MCF 10A (cell line): ENCODE data around the gene ANKH. TPM values are rescaled to one million over a fixed set of nuclear protein-coding genes. Genes with fewer than 3 reads are reported as not detected.

Source experiments
- BruUV-seq: library from RNA; stranded (reverse); fragments of 400-500 nt; replicated peaks from 2 replicates; lab custom pipeline; 2021; lab: Mats Ljungman, UMichigan
- CTCF ChIA-PET: fragments of 300-600 bp; sonication (Branson Sonifier 250); formaldehyde crosslinking; extraction: SDS; loops from one replicate; lab custom pipeline; 2021; ENCODE audit warnings: antibody characterized with exemption, inconsistent platforms; lab: Yijun Ruan, JAX
- POLR2A ChIA-PET: fragments of 300-600, 350-650 bp; sonication (Branson Sonifier 250); formaldehyde crosslinking; extraction: SDS; loops from one replicate; lab custom pipeline; 2020; ENCODE audit warnings: antibody characterized with exemption, inconsistent platforms; lab: Yijun Ruan, JAX
- DNase-seq: peaks from one replicate; pipeline ENCODE4 v3.0.0-alpha.2; 2018; ENCODE audit not compliant: unreplicated experiment
- H3K27ac Mint-ChIP-seq: one replicate; pipeline ENCODE4 v1.8.0; 2022; ENCODE audit warnings: mild to moderate bottlenecking, low read depth, mixed read lengths; ENCODE audit not compliant: unreplicated experiment
- H3K27me3 Mint-ChIP-seq: one replicate; pipeline ENCODE4 v1.8.0; 2022; ENCODE audit warnings: mixed read lengths; ENCODE audit not compliant: insufficient read depth, unreplicated experiment
- H3K36me3 Mint-ChIP-seq: one replicate; pipeline ENCODE4 v1.8.0; 2022; ENCODE audit warnings: mild to moderate bottlenecking, moderate library complexity, mixed read lengths; ENCODE audit not compliant: insufficient read depth, unreplicated experiment
- H3K4me1 Mint-ChIP-seq: one replicate; pipeline ENCODE4 v1.8.0; 2022; ENCODE audit warnings: mixed read lengths; ENCODE audit not compliant: insufficient read depth, unreplicated experiment
- H3K4me3 Mint-ChIP-seq: one replicate; pipeline ENCODE4 v1.8.0; 2022; ENCODE audit warnings: mild to moderate bottlenecking, moderate library complexity, mixed read lengths; ENCODE audit not compliant: unreplicated experiment
- H3K9me3 Mint-ChIP-seq: one replicate; pipeline ENCODE4 v1.8.0; 2022; ENCODE audit warnings: mixed read lengths; ENCODE audit not compliant: unreplicated experiment
- CTCF ChIP-seq: fragments of 200-600 bp; IDR thresholded peaks from one replicate; pipeline ENCODE4 v1.8.0; 2022; ENCODE audit warnings: antibody characterized with exemption, mild to moderate bottlenecking; ENCODE audit not compliant: unreplicated experiment
- intact Hi-C: fragments of 100-400 bp; cut with micrococcal nuclease; formaldehyde crosslinking; loops from 2 replicates; pipeline ENCODE4 v1.14.1; 2022
- total RNA-seq: library from RNA; stranded (reverse); gene quantifications from 2 replicates; pipeline ENCODE4 v1.2.3, GENCODE V29; 2022

ANKH gene
- total RNA-seq, 1 experiment from 2014 or later = 65.7 TPM

GRCh38 chr5:14779975-14780374 lies 91.6 kb downstream of the ANKH start:
- Mint-ChIP-seq H3K27ac (peak overlapping the region; percentile 36), H3K4me1 (peaks cover 43% of the 10 kb centered on the region), H3K36me3 (no peaks in the 10 kb centered on the region), H3K9me3 (no peaks in the 10 kb centered on the region), H3K4me3 (no peak overlapping the region), H3K27me3 (no peaks in the 10 kb centered on the region)
- DNase-seq = peak; percentile 58
- no peak for TF ChIP-seq CTCF
- no TSS peak for BruUV-seq
- CTCF ChIA-PET = interaction anchor here (0.6 to 0.9 kb wide), 4 partner anchors 53 to 1688 kb away, joined by 3 to 5 read pairs (median 3); no protein-coding TSS in a partner anchor
- POLR2A ChIA-PET = no interaction called here
- intact Hi-C loops = no loop called here

- ChIA-PET POLR2A (no interaction called here), CTCF (interaction anchor here (0.6 to 0.7 kb wide), 2 partner anchors 88 to 1198 kb away, joined by 3 to 4 read pairs; no protein-coding TSS in a partner anchor)
- Mint-ChIP-seq H3K9me3 (no peaks in the 10 kb centered on the region), H3K27ac (no peak overlapping the region), H3K4me3 (no peak overlapping the region), H3K27me3 (no peaks in the 10 kb centered on the region), H3K36me3 (no peaks in the 10 kb centered on the region), H3K4me1 (peaks cover 40% of the 10 kb centered on the region)
- DNase-seq = no peak
- no TSS peak for BruUV-seq
- intact Hi-C loops = no loop called here
- TF ChIP-seq CTCF = no peak
These were observed 92.8 kb downstream of the ANKH start for GRCh38 chr5:14778792-14779070.

GRCh38 chr5:14777932-14778791 lies 93.4 kb downstream of the ANKH start:
- Mint-ChIP-seq H3K4me3 (no peak overlapping the region), H3K9me3 (no peaks in the 10 kb centered on the region), H3K36me3 (no peaks in the 10 kb centered on the region), H3K4me1 (peaks cover 38% of the 10 kb centered on the region), H3K27me3 (no peaks in the 10 kb centered on the region), H3K27ac (no peak overlapping the region)
- TF ChIP-seq CTCF = no peak
- intact Hi-C loops = no loop called here
- ChIA-PET CTCF (no interaction called here), POLR2A (no interaction called here)
- DNase-seq = no peak
- no TSS peak for BruUV-seq

GRCh38 chr5:14777187-14777586 lies 94.4 kb downstream of the ANKH start:
- no peaks in the 10 kb centered on the region for H3K9me3 Mint-ChIP-seq
- no peak for DNase-seq
- POLR2A ChIA-PET = no interaction called here
- H3K4me1 Mint-ChIP-seq = peaks cover 38% of the 10 kb centered on the region
- no peaks in the 10 kb centered on the region for H3K36me3 Mint-ChIP-seq
- no peak overlapping the region for H3K4me3 Mint-ChIP-seq
- BruUV-seq = no TSS peak
- H3K27ac Mint-ChIP-seq = no peak overlapping the region
- intact Hi-C loops = no loop called here
- H3K27me3 Mint-ChIP-seq = no peaks in the 10 kb centered on the region
- CTCF ChIA-PET = no interaction called here
- TF ChIP-seq CTCF = no peak
